CD4-positive, alpha-beta T cell treated with Interleukin-6 for 4 hours (primary cell): Measurements from ENCODE around the gene TPSD1.
"Not testable (repeated sequence)": the region's sequence is repeated elsewhere in the genome, so short reads cannot be mapped to it uniquely, and the experiment has no call there.

Source experiments
- DNase-seq: peaks from one replicate; pipeline ENCODE4 v3.0.0-alpha.2; 2020; ENCODE audit warnings: mixed read lengths

Gene TPSD1

GRCh38 chr16:1243363-1243762, 12.5 kb upstream of the TPSD1 start:
- not testable (repeated sequence) for DNase-seq

GRCh38 chr16:1243907-1244850, 11.7 kb upstream of the TPSD1 start:
- DNase-seq: not testable (repeated sequence)

- DNase-seq: peak; percentile 18
Measured at GRCh38 chr16:1244881-1245280, 11.0 kb upstream of the TPSD1 start.

- DNase-seq: no peak
Measured at GRCh38 chr16:1245452-1246020, 10.3 kb upstream of the TPSD1 start.

GRCh38 chr16:1247903-1248537, 7.8 kb upstream of the TPSD1 start:
- DNase-seq: not testable (repeated sequence)

- DNase-seq: not testable (repeated sequence)
Measured at GRCh38 chr16:1249031-1249755, 6.7 kb upstream of the TPSD1 start.

- not testable (repeated sequence) for DNase-seq
Measured at GRCh38 chr16:1253701-1254364, 2.0 kb upstream of the TPSD1 start.

GRCh38 chr16:1254821-1255220, 1.0 kb upstream of the TPSD1 start:
- not testable (repeated sequence) for DNase-seq

- DNase-seq: not testable (repeated sequence)
Measured at GRCh38 chr16:1256296-1256873, 516 bp downstream of the TPSD1 start.

GRCh38 chr16:1256874-1257322, 1.0 kb downstream of the TPSD1 start:
- DNase-seq: no peak

- no peak for DNase-seq
Measured at GRCh38 chr16:1257561-1258224, 1.8 kb downstream of the TPSD1 start.

- no peak for DNase-seq
Measured at GRCh38 chr16:1258225-1258600, 2.3 kb downstream of the TPSD1 start.

GRCh38 chr16:1258906-1259759, 3.3 kb downstream of the TPSD1 start:
- DNase-seq: no peak

GRCh38 chr16:1259760-1260068, 3.8 kb downstream of the TPSD1 start:
- DNase-seq: no peak

GRCh38 chr16:1260101-1260680, 4.3 kb downstream of the TPSD1 start:
- no peak for DNase-seq

- DNase-seq: no peak
Measured at GRCh38 chr16:1261131-1261892, 5.4 kb downstream of the TPSD1 start.

- no peak for DNase-seq
Measured at GRCh38 chr16:1262210-1262845, 6.5 kb downstream of the TPSD1 start.

GRCh38 chr16:1262846-1263221, 7.0 kb downstream of the TPSD1 start:
- DNase-seq: no peak
